Calu3 (cell line): ENCODE measurements around the gene ACTN1. TPM values are rescaled to one million over a fixed set of nuclear protein-coding genes. Genes with fewer than 3 reads are reported as not detected.

Experiments used
- BruUV-seq: library from RNA; stranded (reverse); fragments of 400-500 nt; replicated peaks from 2 replicates; lab custom pipeline; 2021; lab: Mats Ljungman, UMichigan
- CTCF ChIA-PET: fragments of 300-600 bp; sonication (Branson Sonifier 250); formaldehyde crosslinking; loops from one replicate; lab custom pipeline; 2022; ENCODE audit warnings: antibody characterized with exemption; lab: Charles Lee
- DNase-seq: peaks from one replicate; pipeline ENCODE4 v3.0.0; 2022
- H3K27ac Mint-ChIP-seq: one replicate; pipeline ENCODE4 v1.8.0; 2022; ENCODE audit warnings: mixed read lengths; ENCODE audit not compliant: unreplicated experiment
- H3K27me3 Mint-ChIP-seq: one replicate; pipeline ENCODE4 v1.8.0; 2022; ENCODE audit warnings: mixed read lengths; ENCODE audit not compliant: unreplicated experiment
- H3K36me3 Mint-ChIP-seq: one replicate; pipeline ENCODE4 v1.8.0; 2022; ENCODE audit warnings: mild to moderate bottlenecking, moderate library complexity, mixed read lengths; ENCODE audit not compliant: insufficient read depth, unreplicated experiment
- H3K4me1 Mint-ChIP-seq: one replicate; pipeline ENCODE4 v1.8.0; 2022; ENCODE audit warnings: mild to moderate bottlenecking, low read depth, mixed read lengths; ENCODE audit not compliant: unreplicated experiment
- H3K4me3 Mint-ChIP-seq: one replicate; pipeline ENCODE4 v1.8.0; 2022; ENCODE audit warnings: mild to moderate bottlenecking, low read depth, moderate library complexity, mixed read lengths; ENCODE audit not compliant: unreplicated experiment
- H3K9me3 Mint-ChIP-seq: one replicate; pipeline ENCODE4 v1.8.0; 2022; ENCODE audit warnings: low read depth, mixed read lengths; ENCODE audit not compliant: unreplicated experiment
- intact Hi-C: fragments of 100-400 bp; cut with micrococcal nuclease; formaldehyde crosslinking; loops from one replicate; pipeline ENCODE4 v1.10.0; 2022; ENCODE audit not compliant: unreplicated experiment
- total RNA-seq: library from RNA; stranded (reverse); gene quantifications from 2 replicates; pipeline ENCODE4 v1.2.3, GENCODE V29; 2022
- TF ChIP-seq, protein P1 (sequence below): fragments of 200-600 bp; IDR thresholded peaks from one replicate; pipeline ENCODE4 v1.8.0; 2022; ENCODE audit warnings: antibody characterized with exemption; ENCODE audit not compliant: unreplicated experiment

The ACTN1 gene
- total RNA-seq, 1 experiment from 2014 or later: 326 TPM

GRCh38 chr14:68877993-68878575 lies 101.0 kb downstream of the ACTN1 start:
- Mint-ChIP-seq H3K27me3 (no peaks in the 10 kb centered on the region), H3K9me3 (no peaks in the 10 kb centered on the region), H3K36me3 (peaks cover 73% of the 10 kb centered on the region), H3K27ac (peak overlapping the region; percentile 1), H3K4me3 (no peak overlapping the region), H3K4me1 (no peaks in the 10 kb centered on the region)
- TF ChIP-seq, protein P1, sequence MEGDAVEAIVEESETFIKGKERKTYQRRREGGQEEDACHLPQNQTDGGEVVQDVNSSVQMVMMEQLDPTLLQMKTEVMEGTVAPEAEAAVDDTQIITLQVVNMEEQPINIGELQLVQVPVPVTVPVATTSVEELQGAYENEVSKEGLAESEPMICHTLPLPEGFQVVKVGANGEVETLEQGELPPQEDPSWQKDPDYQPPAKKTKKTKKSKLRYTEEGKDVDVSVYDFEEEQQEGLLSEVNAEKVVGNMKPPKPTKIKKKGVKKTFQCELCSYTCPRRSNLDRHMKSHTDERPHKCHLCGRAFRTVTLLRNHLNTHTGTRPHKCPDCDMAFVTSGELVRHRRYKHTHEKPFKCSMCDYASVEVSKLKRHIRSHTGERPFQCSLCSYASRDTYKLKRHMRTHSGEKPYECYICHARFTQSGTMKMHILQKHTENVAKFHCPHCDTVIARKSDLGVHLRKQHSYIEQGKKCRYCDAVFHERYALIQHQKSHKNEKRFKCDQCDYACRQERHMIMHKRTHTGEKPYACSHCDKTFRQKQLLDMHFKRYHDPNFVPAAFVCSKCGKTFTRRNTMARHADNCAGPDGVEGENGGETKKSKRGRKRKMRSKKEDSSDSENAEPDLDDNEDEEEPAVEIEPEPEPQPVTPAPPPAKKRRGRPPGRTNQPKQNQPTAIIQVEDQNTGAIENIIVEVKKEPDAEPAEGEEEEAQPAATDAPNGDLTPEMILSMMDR: no peak
- intact Hi-C loops: no loop called here
- BruUV-seq: no TSS peak
- DNase-seq: no peak
- CTCF ChIA-PET: no interaction called here

GRCh38 chr14:68876976-68877375 lies 102.1 kb downstream of the ACTN1 start:
- H3K36me3 Mint-ChIP-seq: peaks cover 73% of the 10 kb centered on the region
- BruUV-seq: no TSS peak

GRCh38 chr14:68874746-68875155 lies 104.4 kb downstream of the ACTN1 start:
- H3K27ac Mint-ChIP-seq: no peak overlapping the region
- CTCF ChIA-PET: interaction anchor here (0.6 kb wide), 1 partner anchor 135 kb away, joined by 3 read pairs; no protein-coding TSS in a partner anchor
- H3K36me3 Mint-ChIP-seq: peaks cover 63% of the 10 kb centered on the region
- intact Hi-C loops: no loop called here
- H3K27me3 Mint-ChIP-seq: no peaks in the 10 kb centered on the region
- DNase-seq: no peak
- no TSS peak for BruUV-seq
- TF ChIP-seq, protein P1: no peak
- H3K4me3 Mint-ChIP-seq: no peak overlapping the region
- no peaks in the 10 kb centered on the region for H3K9me3 Mint-ChIP-seq
- H3K4me1 Mint-ChIP-seq: no peaks in the 10 kb centered on the region

More at GRCh38 chr14:68876976-68877375, 102.1 kb downstream of the ACTN1 start:
- Mint-ChIP-seq H3K27ac (no peak overlapping the region), H3K9me3 (no peaks in the 10 kb centered on the region), H3K4me3 (no peak overlapping the region), H3K27me3 (no peaks in the 10 kb centered on the region), H3K4me1 (no peaks in the 10 kb centered on the region)
- CTCF ChIA-PET: no interaction called here
- intact Hi-C loops: no loop called here
- TF ChIP-seq, protein P1: no peak
- DNase-seq: no peak

DNA sequence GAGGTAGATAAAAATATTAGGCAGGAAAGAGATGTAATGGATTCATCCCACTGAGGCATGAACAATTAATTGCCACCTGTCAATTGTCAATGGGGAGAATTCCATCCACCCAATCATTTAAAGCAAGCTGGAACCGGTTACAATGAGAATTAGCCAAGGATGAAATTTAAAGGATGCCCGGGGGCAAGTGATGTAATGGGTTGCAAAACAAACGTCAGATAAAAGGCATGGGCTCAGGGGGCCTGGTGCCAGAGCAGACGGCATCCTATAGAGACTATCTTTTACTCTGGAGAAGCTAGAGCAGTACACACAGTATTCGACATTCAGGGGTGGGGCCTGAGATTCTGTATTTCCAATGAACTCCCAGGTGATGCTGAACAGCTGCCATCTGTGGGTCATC lies 105.7 kb downstream of the ACTN1 start:
- no peak overlapping the region for H3K4me3 Mint-ChIP-seq
- H3K27ac Mint-ChIP-seq: no peak overlapping the region
- CTCF ChIA-PET: no interaction called here
- TF ChIP-seq, protein P1: no peak
- peaks cover 55% of the 10 kb centered on the region for H3K36me3 Mint-ChIP-seq
- no peaks in the 10 kb centered on the region for H3K4me1 Mint-ChIP-seq
- intact Hi-C loops: no loop called here
- no peak for DNase-seq
- no peaks in the 10 kb centered on the region for H3K9me3 Mint-ChIP-seq
- no TSS peak for BruUV-seq
- H3K27me3 Mint-ChIP-seq: no peaks in the 10 kb centered on the region
